Body of pancreas (tissue), 4 donors: ENCODE measurements around the gene TBL3.

Source experiments
- POLR2A ChIP-seq, 3 donors: fragments of 450-650 bp; IDR thresholded peaks; one replicate each; pipeline ENCODE4 v1.6.1; 2016; ENCODE audit warnings: antibody characterized with exemption in 3 of 3, mild to moderate bottlenecking in 2 of 3
- TF ChIP-seq, protein P1 (sequence below), 7 experiments: fragments of 450-650 bp in 4 of 7; fragments of 200-600 bp in 3 of 7; sonication (generic) in 3 of 7; IDR thresholded peaks; one replicate each; pipeline ENCODE4 v1.5.1; 2016 to 2019; ENCODE audit warnings: antibody characterized with exemption in 7 of 7

GRCh38 chr16:1936945-1937479, 34.8 kb upstream of the TBL3 start:
- TF ChIP-seq, protein P1, sequence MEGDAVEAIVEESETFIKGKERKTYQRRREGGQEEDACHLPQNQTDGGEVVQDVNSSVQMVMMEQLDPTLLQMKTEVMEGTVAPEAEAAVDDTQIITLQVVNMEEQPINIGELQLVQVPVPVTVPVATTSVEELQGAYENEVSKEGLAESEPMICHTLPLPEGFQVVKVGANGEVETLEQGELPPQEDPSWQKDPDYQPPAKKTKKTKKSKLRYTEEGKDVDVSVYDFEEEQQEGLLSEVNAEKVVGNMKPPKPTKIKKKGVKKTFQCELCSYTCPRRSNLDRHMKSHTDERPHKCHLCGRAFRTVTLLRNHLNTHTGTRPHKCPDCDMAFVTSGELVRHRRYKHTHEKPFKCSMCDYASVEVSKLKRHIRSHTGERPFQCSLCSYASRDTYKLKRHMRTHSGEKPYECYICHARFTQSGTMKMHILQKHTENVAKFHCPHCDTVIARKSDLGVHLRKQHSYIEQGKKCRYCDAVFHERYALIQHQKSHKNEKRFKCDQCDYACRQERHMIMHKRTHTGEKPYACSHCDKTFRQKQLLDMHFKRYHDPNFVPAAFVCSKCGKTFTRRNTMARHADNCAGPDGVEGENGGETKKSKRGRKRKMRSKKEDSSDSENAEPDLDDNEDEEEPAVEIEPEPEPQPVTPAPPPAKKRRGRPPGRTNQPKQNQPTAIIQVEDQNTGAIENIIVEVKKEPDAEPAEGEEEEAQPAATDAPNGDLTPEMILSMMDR (IDR thresholded peaks at IDR 0.05): no peak
- TF ChIP-seq POLR2A (IDR thresholded peaks at IDR 0.05): no peak
